ENCODE results near the gene OGFOD3. TPM values are rescaled to one million over a fixed set of nuclear protein-coding genes. Genes with fewer than 3 reads are reported as not detected.

OGFOD3 gene
- total and polyA plus RNA-seq, 2 donors (not counting 1 experiment from before 2014, with no cell fraction given) = 22.6 to 30.5 TPM

DNA sequence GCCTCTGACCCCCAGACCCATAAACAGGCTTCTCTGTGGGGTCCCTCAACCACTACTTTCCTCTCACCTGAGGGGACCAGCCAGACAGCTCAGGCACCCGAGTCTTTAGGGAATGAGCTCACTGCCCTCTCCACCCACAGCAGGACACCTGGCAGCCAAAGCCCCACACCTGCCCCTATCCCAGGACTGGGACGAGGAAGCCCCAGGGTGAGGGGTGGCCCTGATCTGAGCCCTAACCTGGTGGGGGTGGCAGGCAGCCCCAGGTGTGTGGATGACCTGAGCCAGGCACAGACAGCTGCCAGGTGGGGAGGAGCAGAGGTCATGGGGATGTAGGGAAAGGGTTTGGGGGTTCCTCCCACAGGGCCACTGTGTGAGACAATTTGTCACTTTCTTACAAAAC, 61.0 kb downstream of the OGFOD3 start:
- H4K20me1 ChIP-seq (ENCODE audit: control insufficient read depth, insufficient read depth, low read length, poor library complexity, severe bottlenecking) = no peaks in the 10 kb centered on the region
- WGBS (ENCODE audit: insufficient coverage) = 52% methylated on average over 2 of the region's 2 CpGs
- TF ChIP-seq EZH2 (IDR thresholded peaks at IDR 0.05; ENCODE audit: borderline replicate concordance, insufficient read depth, low read depth, low read length, poor library complexity, severe bottlenecking) (no peak), CTCF (IDR thresholded peaks at IDR 0.05) (no peak)
- Mint-ChIP-seq H3K9me3 (ENCODE audit: insufficient read depth) (no peaks in the 10 kb centered on the region), H3K4me1 (peaks cover 4% of the 10 kb centered on the region), H3K4me3 (no peak overlapping the region), H3K27ac (no peak overlapping the region), H3K27me3 (peaks cover 11% of the 10 kb centered on the region)
- DNase-seq (no peak), ATAC-seq (ENCODE audit: low read depth) (no peak)
- peaks cover 0 to 25% (median 6%) of the 10 kb centered on the region in 4 experiments for H3K27me3 ChIP-seq (replicated peaks in 1 of 4; ENCODE audit: control extremely low read depth in 1 of 4, control insufficient read depth in 3 of 4, insufficient read depth in 4 of 4, low read length in 3 of 4)
- H3K9me3 ChIP-seq (ENCODE audit: control extremely low read depth in 1 of 3, control insufficient read depth in 2 of 3, insufficient read depth in 1 of 3, low read length in 2 of 3) = peaks cover 0 to 6% (median 0%) of the 10 kb centered on the region in 3 donors
- H3K4me2 ChIP-seq (replicated peaks; ENCODE audit: low read depth, low read length, poor library complexity, severe bottlenecking) = no peak overlapping the region
- H3K79me2 ChIP-seq (ENCODE audit: control insufficient read depth, insufficient read depth, low read length) = no peaks in the 10 kb centered on the region
- H3K27ac ChIP-seq (ENCODE audit: low read length in 2 of 2) = no peak overlapping the region
- POLR2A ChIA-PET = no interaction called here
- H3K4me1 ChIP-seq (ENCODE audit: control insufficient read depth in 2 of 2, insufficient read depth in 2 of 2, low read length in 2 of 2) = peaks cover 0 to 5% of the 10 kb centered on the region in 2 donors
- H3K4me3 ChIP-seq (ENCODE audit: control extremely low read depth in 1 of 5, extremely low read depth in 1 of 5, insufficient read depth in 1 of 5, low read depth in 2 of 5, low read length in 4 of 5) = no peak overlapping the region
- H3K9ac ChIP-seq (ENCODE audit: low read length) = no peak overlapping the region
- H2AFZ ChIP-seq (ENCODE audit: insufficient read depth, low read depth, low read length, poor library complexity, severe bottlenecking) = no peak overlapping the region
- CTCF ChIA-PET = interaction anchor here (1.8 to 2.2 kb wide), 2 partner anchors 13 to 197 kb away, joined by 6 read pairs; partner anchors contain the start of gene UTS2R
- intact Hi-C loops (cut with micrococcal nuclease) = no loop called here
- no peaks in the 10 kb centered on the region for H3K36me3 ChIP-seq (replicated peaks in 1 of 2; ENCODE audit: control extremely low read depth in 1 of 2, control insufficient read depth in 1 of 2, extremely low read depth in 1 of 2, insufficient read depth in 2 of 2, low read length in 1 of 2)

- no peak for ATAC-seq (ENCODE audit: low read depth)
- TF ChIP-seq CTCF (IDR thresholded peaks at IDR 0.05) (no peak), EZH2 (IDR thresholded peaks at IDR 0.05; ENCODE audit: borderline replicate concordance, insufficient read depth, low read depth, low read length, poor library complexity, severe bottlenecking) (no peak)
- peaks cover 0 to 26% (median 6%) of the 10 kb centered on the region in 4 experiments for H3K27me3 ChIP-seq (replicated peaks in 1 of 4; ENCODE audit: control extremely low read depth in 1 of 4, control insufficient read depth in 3 of 4, insufficient read depth in 4 of 4, low read length in 3 of 4)
- intact Hi-C loops (cut with micrococcal nuclease) = no loop called here
- peaks cover 3 to 8% of the 10 kb centered on the region in 2 donors for H3K4me1 ChIP-seq (ENCODE audit: control insufficient read depth in 2 of 2, insufficient read depth in 2 of 2, low read length in 2 of 2)
- no peaks in the 10 kb centered on the region for H4K20me1 ChIP-seq (ENCODE audit: control insufficient read depth, insufficient read depth, low read length, poor library complexity, severe bottlenecking)
- H3K27ac Mint-ChIP-seq = no peak overlapping the region
- peaks cover 6% of the 10 kb centered on the region for H3K4me1 Mint-ChIP-seq
- peaks cover 11% of the 10 kb centered on the region for H3K27me3 Mint-ChIP-seq
- no peak for DNase-seq
- H3K4me3 ChIP-seq (ENCODE audit: control extremely low read depth in 1 of 5, extremely low read depth in 1 of 5, insufficient read depth in 1 of 5, low read depth in 2 of 5, low read length in 4 of 5) = no peak overlapping the region
- no peak overlapping the region for H3K4me2 ChIP-seq (replicated peaks; ENCODE audit: low read depth, low read length, poor library complexity, severe bottlenecking)
- no peaks in the 10 kb centered on the region for H3K79me2 ChIP-seq (ENCODE audit: control insufficient read depth, insufficient read depth, low read length)
- H3K27ac ChIP-seq (ENCODE audit: low read length in 2 of 2) = no peak overlapping the region
- WGBS (ENCODE audit: insufficient coverage) = 80% methylated on average over 20 of the region's 20 CpGs
- no peaks in the 10 kb centered on the region for H3K36me3 ChIP-seq (replicated peaks in 1 of 2; ENCODE audit: control extremely low read depth in 1 of 2, control insufficient read depth in 1 of 2, extremely low read depth in 1 of 2, insufficient read depth in 2 of 2, low read length in 1 of 2)
- peaks cover 0 to 6% (median 0%) of the 10 kb centered on the region in 3 donors for H3K9me3 ChIP-seq (ENCODE audit: control extremely low read depth in 1 of 3, control insufficient read depth in 2 of 3, insufficient read depth in 1 of 3, low read length in 2 of 3)
- H3K9ac ChIP-seq (ENCODE audit: low read length) = no peak overlapping the region
- ChIA-PET POLR2A (interaction anchor here (0.6 kb wide), 1 partner anchor 22 kb away, joined by 4 read pairs; no protein-coding TSS in a partner anchor), CTCF (interaction anchor here (1.8 to 2.2 kb wide), 2 partner anchors 14 to 197 kb away, joined by 6 read pairs; partner anchors contain the start of gene UTS2R)
- no peaks in the 10 kb centered on the region for H3K9me3 Mint-ChIP-seq (ENCODE audit: insufficient read depth)
- no peak overlapping the region for H3K4me3 Mint-ChIP-seq
- H2AFZ ChIP-seq (ENCODE audit: insufficient read depth, low read depth, low read length, poor library complexity, severe bottlenecking) = no peak overlapping the region
These were observed 61.5 kb downstream of the OGFOD3 start for GRCh38 chr17:82356845-82357355.
